NT2/D1 (cell line): ENCODE data around the gene TSPYL4.
A peak's percentile ranks its signal among the peaks of the same experiment; 100 is the strongest.

Experiments used
- DNase-seq: peaks from one replicate; pipeline ENCODE4 v3.0.0-alpha.2; 2011; ENCODE audit warnings: low read depth, low spot score
- H3K27me3 ChIP-seq: 2 replicates; pipeline ENCODE4 v1.6.0; 2011; ENCODE audit warnings: mild to moderate bottlenecking; ENCODE audit not compliant: insufficient read length, insufficient read depth
- H3K36me3 ChIP-seq: 2 replicates; pipeline ENCODE4 v1.6.1; 2011; ENCODE audit warnings: mild to moderate bottlenecking, low read length, mixed read lengths; ENCODE audit not compliant: insufficient read depth, insufficient read length
- H3K4me1 ChIP-seq: 2 replicates; pipeline ENCODE4 v1.5.1; 2011; ENCODE audit not compliant: insufficient read depth, insufficient read length
- H3K4me3 ChIP-seq: 2 replicates; pipeline ENCODE4 v1.5.1; 2011; ENCODE audit warnings: low read depth; ENCODE audit not compliant: insufficient read length
- H3K9ac ChIP-seq: 2 replicates; pipeline ENCODE4 v1.6.0; 2011; ENCODE audit warnings: low read depth; ENCODE audit not compliant: insufficient read length
- H3K9me3 ChIP-seq: 2 replicates; pipeline ENCODE4 v1.5.1; 2011; ENCODE audit warnings: mild to moderate bottlenecking, low read length; ENCODE audit not compliant: insufficient read depth
- SUZ12 ChIP-seq: IDR thresholded peaks from 2 replicates; pipeline ENCODE4 v1.6.1; 2011; ENCODE audit not compliant: insufficient read length, insufficient read depth; ENCODE audit errors: extremely low read depth
- YY1 ChIP-seq: IDR thresholded peaks from 2 replicates; pipeline ENCODE4 v1.6.1; 2011; ENCODE audit not compliant: insufficient read length, insufficient read depth
- ZNF274 ChIP-seq: IDR thresholded peaks from 2 replicates; pipeline ENCODE4 v1.6.1; 2011; ENCODE audit warnings: mild to moderate bottlenecking, low read depth, low read length

The TSPYL4 gene

DNA sequence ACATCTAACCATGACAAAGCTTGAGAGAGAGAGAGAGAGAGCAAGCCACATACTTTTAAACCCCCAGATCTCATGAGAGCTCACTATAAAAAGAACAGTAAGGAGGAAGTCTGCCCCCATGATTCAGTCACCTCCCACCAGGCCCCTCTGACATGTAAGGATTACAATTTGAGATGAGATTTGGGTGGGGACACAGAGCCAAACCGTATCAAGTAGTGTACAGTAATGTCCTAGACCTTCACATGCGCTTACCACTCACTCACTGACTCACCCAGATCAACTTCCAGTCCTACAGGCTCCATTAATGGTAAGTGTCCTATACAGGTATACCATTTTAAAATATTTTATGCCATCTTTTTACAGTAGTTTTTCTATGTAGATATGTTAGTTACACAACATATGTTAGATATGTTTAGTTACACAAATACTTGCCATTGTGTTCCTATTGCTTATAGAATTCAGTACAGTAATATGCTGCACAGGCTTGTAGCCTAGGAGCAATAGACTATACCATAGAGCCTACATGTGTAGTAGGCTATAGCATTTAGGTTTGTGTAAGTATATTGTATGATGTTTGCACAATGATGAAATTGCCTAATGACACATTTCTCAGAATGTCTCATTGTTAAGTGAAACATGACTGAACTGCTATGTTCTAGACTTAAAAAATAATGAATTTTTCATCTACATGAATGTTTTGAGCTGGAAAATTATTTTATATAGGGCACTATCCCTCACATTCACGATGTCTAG, 14.1 kb upstream of the TSPYL4 start:
- no peaks in the 10 kb centered on the region for H3K9me3 ChIP-seq
- no peak for DNase-seq
- H3K36me3 ChIP-seq = peaks cover 19% of the 10 kb centered on the region
- peaks cover 1% of the 10 kb centered on the region for H3K4me1 ChIP-seq
- no peaks in the 10 kb centered on the region for H3K27me3 ChIP-seq
- no peak overlapping the region for H3K4me3 ChIP-seq
- H3K9ac ChIP-seq = no peak overlapping the region
- TF ChIP-seq SUZ12 (no peak), ZNF274 (no peak)

DNA sequence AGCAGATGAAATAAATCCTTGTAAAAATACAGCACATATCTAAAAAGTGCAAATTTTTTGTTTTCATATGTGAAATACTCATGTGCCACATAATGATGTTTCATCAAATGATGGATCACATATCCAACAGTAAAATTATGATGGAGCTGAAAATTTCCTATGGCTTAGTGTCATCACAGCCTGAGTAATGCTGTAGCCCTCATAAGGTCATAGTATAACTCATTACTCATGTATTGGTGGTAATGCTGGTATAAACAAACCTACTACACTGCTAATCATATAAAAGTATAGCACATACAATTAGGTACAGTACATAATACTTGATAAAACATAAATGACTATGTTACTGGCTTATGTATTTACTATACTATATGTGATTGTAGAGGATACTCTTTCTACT, 12.9 kb upstream of the TSPYL4 start:
- no peak for DNase-seq
- H3K4me3 ChIP-seq = no peak overlapping the region
- H3K9me3 ChIP-seq = no peaks in the 10 kb centered on the region; the same call in 1 of the 2 replicates
- H3K36me3 ChIP-seq = peaks cover 16% of the 10 kb centered on the region
- TF ChIP-seq ZNF274 (no peak), SUZ12 (no peak), YY1 (no peak)
- peaks cover 1% of the 10 kb centered on the region for H3K4me1 ChIP-seq
- H3K27me3 ChIP-seq = no peaks in the 10 kb centered on the region
- H3K9ac ChIP-seq = no peak overlapping the region

DNA sequence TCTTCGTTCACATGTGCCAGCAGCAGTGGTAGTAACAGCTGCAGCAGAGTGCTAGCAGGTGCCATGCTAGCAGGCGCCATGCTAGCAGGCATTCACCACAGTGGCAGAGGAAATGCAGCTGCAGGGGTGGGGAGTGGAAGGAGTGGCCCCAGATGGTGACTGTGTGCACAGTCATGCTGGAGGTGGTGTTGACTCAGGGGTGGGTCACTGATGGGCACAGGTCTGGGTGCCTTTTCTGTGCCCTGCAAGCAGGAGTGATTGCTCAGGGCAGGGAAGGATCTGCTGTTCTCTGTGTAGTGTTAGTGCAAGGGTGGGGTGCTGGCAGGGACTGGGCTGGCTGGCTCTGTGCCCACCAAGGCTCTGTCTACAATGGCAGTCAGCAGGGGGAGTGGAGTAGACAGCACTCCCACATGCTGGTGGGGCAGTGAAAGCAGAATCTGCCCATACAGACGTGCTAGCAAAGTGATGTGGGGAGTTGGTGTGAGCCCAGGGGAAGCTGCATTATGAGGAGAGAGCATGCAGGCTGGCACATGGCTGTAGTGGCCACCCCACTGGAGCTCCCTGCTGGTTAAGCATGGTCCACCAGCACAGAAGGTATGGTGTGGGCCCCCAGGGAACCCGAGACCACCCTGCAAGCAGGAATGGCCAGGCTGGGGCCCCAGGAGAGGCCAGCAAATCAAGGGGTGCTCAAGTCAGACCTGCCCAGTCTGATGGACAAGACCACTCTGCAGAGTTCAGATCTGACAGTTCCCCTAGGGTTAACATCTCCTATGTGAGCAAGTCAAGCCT, 11.4 kb upstream of the TSPYL4 start:
- Histone ChIP-seq H3K27me3 (no peaks in the 10 kb centered on the region), H3K36me3 (peaks cover 16% of the 10 kb centered on the region)

DNA sequence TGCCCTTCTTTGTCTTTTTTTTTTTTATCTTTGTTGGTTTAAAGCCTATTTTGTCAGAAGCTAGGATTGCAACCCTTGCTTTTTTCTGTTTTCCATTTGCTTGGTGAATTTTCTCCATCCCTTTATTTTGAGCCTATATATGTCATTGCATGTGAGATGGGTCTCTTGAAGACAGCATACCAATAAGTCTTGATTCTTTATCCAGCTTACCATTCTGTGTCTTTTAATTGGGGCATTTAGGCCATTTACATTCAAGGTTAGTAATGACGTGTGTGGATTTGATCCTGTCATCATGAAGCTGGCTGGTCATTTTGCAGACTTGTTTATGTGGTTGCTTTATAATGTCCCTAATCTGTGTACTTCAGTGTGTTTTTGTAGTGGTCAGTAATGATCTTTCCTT, 9.5 kb upstream of the TSPYL4 start:
- Histone ChIP-seq H3K9me3 (no peaks in the 10 kb centered on the region; the same call in 1 of the 2 replicates), H3K4me1 (no peaks in the 10 kb centered on the region), H3K9ac (no peak overlapping the region), H3K27me3 (no peaks in the 10 kb centered on the region), H3K36me3 (peaks cover 25% of the 10 kb centered on the region), H3K4me3 (no peak overlapping the region)
- TF ChIP-seq YY1 (no peak), ZNF274 (no peak), SUZ12 (no peak)
- DNase-seq = no peak

More for the DNA sequence above, 11.4 kb upstream of the TSPYL4 start:
- Histone ChIP-seq H3K9me3 (no peaks in the 10 kb centered on the region; the same call in 1 of the 2 replicates), H3K4me1 (no peaks in the 10 kb centered on the region), H3K9ac (no peak overlapping the region), H3K4me3 (no peak overlapping the region)
- TF ChIP-seq SUZ12 (no peak), YY1 (no peak), ZNF274 (no peak)
- DNase-seq = no peak

DNA sequence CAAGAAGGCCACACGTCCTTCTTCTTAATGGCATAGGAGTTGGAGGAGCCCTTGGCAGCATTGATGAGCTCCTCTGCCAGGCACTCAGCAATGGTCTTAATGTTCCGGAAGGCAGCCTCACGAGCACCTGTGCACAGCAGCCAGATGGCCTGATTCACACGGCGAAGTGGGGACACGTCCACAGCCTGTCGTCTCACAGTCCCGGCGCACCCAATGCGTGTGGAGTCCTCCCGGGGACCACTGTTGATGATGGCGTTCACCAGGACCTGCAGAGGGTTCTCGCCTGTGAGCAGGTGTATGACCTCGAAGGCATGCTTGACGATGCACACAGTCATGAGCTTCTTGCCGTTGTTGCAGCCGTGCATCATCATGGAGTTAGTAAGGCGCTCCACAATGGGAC, 4.6 kb upstream of the TSPYL4 start:
- Histone ChIP-seq H3K9me3 (no peaks in the 10 kb centered on the region; the same call in 1 of the 2 replicates), H3K4me1 (peaks cover 2% of the 10 kb centered on the region), H3K4me3 (no peak overlapping the region), H3K27me3 (no peaks in the 10 kb centered on the region), H3K36me3 (peaks cover 11% of the 10 kb centered on the region), H3K9ac (no peak overlapping the region)
- DNase-seq = no peak
- TF ChIP-seq ZNF274 = no peak
- no peak for TF ChIP-seq SUZ12
- TF ChIP-seq YY1 = no peak

DNA sequence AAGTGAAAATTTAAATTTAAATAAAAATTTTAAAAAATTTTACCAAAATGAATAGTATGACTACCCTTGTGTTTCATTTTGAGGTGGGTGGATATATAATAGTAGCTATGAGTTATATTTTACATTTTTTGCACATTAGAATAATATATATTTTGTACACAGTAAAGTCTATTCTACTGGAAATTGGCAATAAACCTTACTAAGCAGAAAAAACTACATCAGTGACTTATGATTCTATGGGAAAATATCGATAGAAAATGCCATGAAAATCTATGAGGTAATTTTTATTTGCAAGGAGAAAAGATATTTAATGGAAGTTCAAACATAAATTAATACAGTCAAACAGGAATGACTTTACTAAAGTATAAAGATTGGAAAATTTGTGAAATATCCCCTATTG, 2.8 kb upstream of the TSPYL4 start:
- Histone ChIP-seq H3K36me3 (peaks cover 20% of the 10 kb centered on the region), H3K9me3 (0 out of 2 replicates have a peak, but pooled peaks cover 10% of the 10 kb centered on the region), H3K4me1 (peaks cover 4% of the 10 kb centered on the region), H3K27me3 (no peaks in the 10 kb centered on the region), H3K4me3 (no peak overlapping the region), H3K9ac (no peak overlapping the region)
- DNase-seq = no peak
- no peak for TF ChIP-seq SUZ12
- TF ChIP-seq YY1 = no peak
- no peak for TF ChIP-seq ZNF274

DNA sequence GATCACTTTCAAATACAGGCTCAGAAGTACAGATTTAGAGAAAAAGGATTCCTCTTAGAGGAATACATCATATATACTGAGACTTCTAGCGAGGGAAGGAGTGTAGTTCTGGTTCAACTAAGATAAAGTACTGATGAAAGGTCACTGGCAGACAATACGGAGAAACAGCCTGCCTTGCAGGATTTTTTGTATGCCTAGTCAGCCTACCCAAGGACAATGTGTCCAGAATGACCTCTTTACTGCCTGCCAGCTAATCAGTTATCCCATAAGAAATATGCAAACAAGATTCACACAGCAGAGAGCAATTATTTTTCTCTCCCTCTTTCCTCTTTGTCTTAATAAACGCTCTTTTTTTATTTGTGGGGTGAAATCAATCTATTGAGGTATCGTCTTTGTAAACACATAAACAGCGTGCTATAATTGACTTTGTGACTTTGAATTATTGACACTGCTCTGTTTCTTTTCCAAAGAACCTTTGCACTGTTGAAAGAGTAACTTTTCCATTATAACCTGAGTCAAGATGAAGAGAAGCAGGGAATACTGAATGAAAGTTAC, 1.4 kb upstream of the TSPYL4 start:
- 0 out of 2 replicates have a peak, but pooled peaks cover 10% of the 10 kb centered on the region for H3K9me3 ChIP-seq
- H3K27me3 ChIP-seq = no peaks in the 10 kb centered on the region
- TF ChIP-seq SUZ12 = no peak
- no peak for TF ChIP-seq ZNF274
- no peak for TF ChIP-seq YY1
- H3K36me3 ChIP-seq = peaks cover 27% of the 10 kb centered on the region
- peaks cover 6% of the 10 kb centered on the region for H3K4me1 ChIP-seq
- DNase-seq = no peak
- peak overlapping the region; percentile 6 for H3K4me3 ChIP-seq
- peak overlapping the region; percentile 52 for H3K9ac ChIP-seq
